HL-60/S4 treated with retinoic acid at 250 ng/mL for 4 days and 3 days (cell line): ENCODE results near the gene EPHA6.
"Not testable (repeated sequence)": the region's sequence is repeated elsewhere in the genome, so short reads cannot be mapped to it uniquely, and the experiment has no call there.

ENCODE experiments used
- in situ Hi-C: fragments of 300-500 bp; cut with MboI; formaldehyde crosslinking; loops from 2 replicates; pipeline ENCODE4 v1.7.0; 2022; ENCODE audit warnings: low sequenced_read_pairs

Gene EPHA6

DNA sequence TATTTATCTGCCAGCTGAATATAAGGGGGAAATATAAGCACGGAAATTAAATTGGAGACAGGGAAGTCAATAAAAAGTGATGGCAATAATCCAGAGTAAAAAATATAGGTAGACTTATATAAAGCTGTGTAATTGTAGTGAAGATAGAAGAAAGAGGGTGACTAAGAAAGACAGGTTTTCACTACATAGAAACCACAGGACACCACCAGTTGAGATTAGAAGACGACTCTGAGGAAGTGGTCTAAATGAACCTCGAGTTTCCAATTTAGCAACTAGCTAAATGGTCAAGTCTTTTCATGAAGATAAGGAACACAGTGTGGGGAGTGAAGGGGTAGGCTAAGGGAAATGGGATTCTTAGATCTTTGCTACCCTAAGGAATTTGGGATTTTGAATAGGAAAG is 761.3 kb downstream of the EPHA6 start:
- in situ Hi-C loops, result no loop called here

- in situ Hi-C loops, result no loop called here
Observed at GRCh38 chr3:97576221-97576620, 761.8 kb downstream of the EPHA6 start.

DNA sequence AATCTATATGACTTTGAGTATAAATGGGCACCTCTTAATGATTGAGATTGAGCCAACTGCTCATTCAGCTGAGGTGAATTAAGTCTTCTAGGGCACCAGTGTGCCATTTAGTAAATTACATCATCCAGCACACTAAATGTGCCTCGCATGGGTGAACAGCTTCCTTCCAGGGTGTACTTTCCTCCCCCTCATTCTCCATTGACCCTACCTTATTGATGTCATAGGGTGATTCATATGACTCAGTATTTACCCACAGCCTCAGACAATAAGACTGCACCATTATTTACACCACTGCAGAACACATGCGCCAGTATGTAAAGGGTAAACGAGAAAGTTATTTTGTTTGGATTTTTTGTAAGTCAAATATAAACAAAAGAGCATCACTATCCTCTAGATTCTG is 765.0 kb downstream of the EPHA6 start:
- in situ Hi-C loops, result no loop called here

- in situ Hi-C loops, result no loop called here
Observed at GRCh38 chr3:97610626-97611025, 796.2 kb downstream of the EPHA6 start.

DNA sequence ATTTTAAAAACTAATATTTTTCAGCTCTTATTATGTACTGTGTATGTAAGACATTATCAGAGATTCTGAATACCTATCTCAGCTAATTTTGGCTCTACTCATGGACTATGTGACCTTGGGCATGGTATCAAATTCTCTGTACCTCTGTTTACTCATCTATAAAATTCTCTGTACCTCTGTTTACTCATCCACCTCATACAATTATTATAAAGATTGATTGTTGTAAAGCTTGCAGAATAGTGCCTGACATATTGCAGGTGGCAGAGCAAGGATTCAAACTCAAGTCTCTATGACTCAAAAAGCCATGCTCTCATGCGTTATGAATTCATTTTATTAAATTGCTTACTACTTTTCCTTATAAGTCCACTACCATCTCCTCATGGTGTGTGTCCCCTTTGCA is 798.2 kb downstream of the EPHA6 start:
- in situ Hi-C loops, result no loop called here

DNA sequence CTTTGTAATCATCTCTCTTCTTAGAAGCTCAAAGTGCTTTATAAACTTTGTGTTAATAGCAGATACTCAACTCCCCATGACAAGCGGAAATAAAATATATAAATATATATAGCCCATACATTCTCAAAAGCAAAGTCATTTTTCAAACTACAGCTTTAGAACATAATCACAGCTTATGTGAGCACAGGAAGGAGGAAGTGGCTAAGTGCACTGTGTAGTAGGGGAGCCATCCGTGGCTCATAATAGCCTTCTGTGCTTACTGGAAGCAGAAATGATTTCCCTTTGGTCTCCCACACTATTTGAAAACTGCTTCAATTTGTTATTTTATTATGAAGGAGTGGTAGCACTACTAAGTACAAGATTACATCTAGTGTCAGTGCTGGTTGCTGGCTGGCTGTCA is 798.7 kb downstream of the EPHA6 start:
- in situ Hi-C loops, result no loop called here

- in situ Hi-C loops, result not testable (repeated sequence)
Observed at GRCh38 chr3:97620514-97620913, 806.1 kb downstream of the EPHA6 start.

- in situ Hi-C loops, result no loop called here
Observed at GRCh38 chr3:97636465-97636864, 822.1 kb downstream of the EPHA6 start.

DNA sequence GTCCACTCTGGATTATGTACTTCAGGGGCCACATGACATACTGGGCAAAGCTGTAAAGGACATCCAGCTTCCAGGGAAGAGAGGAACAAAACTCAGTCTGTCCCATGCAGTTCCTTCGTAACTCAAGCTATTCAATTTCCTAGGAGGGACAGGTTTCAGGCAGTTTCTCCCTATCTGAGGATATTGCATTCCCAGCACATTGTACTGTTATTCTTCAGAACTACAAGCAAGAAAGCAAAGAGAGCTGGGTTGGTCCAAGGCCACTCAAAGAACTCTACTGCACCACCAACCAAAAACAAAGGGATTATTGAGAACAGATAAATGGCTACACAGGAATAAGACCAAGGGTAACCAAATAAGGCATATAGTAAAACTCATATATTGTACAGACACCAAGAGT is 832.5 kb downstream of the EPHA6 start:
- in situ Hi-C loops, result no loop called here

GRCh38 chr3:97647441-97647982 is 833.1 kb downstream of the EPHA6 start:
- in situ Hi-C loops, result no loop called here

DNA sequence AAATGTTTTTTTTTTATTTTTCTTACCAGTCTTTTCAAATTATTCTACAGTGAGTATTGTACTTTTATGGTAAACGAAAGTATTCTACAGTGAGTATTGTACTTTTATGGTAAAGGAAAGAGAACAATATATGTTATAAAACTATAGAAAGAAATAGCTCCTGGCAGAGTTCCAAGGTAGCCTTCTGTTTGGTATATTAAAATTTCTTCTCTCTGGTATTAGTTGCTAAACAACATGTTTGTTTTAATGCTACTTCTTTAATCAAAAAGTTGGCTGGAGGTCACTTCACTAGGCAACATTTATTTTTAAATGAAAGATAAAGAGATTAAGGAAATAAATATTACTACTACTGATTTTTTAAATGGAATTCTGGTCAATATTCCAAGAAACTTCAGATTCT is 841.6 kb downstream of the EPHA6 start:
- in situ Hi-C loops, result no loop called here

DNA sequence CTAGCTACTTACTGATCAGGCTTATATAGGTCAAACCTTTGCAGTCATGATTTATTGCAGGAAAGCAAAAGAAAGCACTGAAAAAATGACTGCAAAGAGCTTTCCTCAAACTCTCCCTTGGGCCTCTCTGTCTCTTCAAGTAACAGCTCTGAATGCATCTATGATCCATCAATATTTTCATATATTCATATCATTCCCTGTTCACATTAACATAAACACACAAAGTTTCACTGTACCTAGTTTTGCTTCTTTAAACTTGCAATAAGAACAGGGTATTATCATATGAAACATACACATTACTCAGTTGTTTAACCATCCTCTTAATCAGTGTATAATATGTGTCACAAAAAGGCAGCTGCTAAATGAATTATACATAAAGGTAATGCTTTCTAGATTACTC is 842.2 kb downstream of the EPHA6 start:
- in situ Hi-C loops, result no loop called here

DNA sequence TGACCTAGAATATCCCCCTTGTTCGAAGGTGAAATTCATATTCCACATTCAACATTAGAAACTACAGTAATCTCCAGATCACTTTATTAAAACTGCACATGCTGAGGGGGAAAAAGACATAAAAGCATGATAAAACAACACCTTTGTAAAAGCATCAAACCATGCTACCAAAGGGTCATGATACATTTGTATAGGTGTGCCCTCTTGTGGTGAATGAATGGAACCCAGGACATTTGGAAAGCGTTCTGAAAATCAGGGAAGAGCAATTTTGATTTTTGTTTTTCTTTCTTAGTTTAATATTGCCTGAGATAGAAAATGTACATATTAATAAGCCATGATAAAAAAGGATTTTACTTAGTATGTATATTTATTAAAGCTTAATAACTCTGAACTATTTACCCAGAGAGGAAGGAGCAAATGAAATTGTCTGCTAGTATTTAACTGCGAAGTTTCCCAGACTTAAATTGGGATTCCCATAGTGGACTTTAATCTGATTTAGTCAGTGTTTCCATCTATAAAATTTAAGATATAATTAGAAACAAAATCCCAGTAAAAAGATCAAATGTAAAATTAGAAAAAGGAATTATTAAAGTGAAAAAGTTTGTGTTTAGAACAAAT is 844.4 kb downstream of the EPHA6 start:
- in situ Hi-C loops, result no loop called here

GRCh38 chr3:97662264-97662663 is 847.9 kb downstream of the EPHA6 start:
- in situ Hi-C loops, result no loop called here

- in situ Hi-C loops, result no loop called here
Observed at GRCh38 chr3:97662762-97663161, 848.4 kb downstream of the EPHA6 start.

DNA sequence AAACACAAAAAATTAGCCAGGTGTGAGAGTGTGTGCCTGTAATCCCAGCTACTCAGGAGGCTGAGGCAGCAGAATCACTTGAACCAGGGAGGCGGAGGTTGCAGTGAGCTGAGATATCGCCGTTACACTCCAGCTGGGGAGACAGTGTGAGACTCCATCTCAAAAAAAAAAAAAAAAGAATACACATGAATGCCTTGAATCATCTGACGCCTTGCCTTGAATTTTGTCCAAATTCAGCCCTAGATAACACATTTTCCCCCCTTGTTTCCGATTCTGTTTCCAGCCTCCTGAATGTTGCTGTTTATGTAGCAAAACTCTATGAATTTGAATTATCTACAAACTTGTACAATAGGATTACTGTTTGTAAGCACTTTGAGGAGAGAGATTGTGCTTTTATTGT is 851.5 kb downstream of the EPHA6 start:
- in situ Hi-C loops, result no loop called here

DNA sequence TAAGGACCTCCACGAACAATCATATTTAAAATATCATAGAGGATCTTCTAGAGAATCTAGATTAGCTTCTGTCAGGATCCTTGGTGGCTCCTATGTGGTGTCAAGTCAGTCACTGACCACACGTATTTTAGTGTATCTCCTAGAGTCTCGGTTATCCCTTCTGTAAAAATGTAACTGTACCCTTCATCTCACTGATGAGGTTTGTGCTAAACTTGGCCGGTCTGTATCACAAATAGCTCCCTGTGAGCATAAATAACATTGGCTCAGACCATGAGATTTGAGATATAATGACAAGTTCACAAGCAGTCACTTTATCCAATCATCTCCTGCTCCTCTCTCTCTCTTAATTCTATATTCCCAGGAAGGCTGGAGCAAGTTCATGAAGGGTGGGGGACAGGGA is 856.6 kb downstream of the EPHA6 start:
- in situ Hi-C loops, result no loop called here

DNA sequence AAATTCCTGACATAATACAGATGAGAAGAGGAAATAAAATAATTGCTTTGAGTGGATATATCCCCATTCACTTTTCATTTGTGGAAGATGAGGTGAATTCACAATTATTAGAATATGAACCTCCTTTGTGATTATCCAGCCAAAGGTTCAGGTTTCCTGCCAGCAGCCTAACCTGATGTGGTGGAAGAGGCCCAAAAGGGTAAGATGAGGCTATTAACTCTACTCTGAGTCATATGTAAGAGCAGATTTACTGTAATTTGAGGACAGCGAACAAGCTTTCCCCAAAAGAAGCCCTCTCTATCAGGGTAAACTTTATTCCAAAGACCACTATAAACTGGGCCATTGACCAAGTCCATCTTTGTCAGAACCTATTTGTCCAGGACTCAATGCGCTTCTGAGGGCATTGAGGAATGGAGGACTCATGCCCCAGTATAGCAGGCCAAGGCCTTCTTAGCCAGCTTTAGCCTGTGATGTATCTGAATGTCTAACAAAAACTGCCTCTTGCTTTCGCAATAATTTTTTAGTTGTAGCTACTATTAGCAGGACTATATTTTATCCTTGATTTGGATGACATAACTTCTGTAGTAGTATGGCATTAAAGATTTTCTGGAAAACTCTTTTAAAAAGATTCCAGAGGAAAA is 859.1 kb downstream of the EPHA6 start:
- in situ Hi-C loops, result no loop called here

DNA sequence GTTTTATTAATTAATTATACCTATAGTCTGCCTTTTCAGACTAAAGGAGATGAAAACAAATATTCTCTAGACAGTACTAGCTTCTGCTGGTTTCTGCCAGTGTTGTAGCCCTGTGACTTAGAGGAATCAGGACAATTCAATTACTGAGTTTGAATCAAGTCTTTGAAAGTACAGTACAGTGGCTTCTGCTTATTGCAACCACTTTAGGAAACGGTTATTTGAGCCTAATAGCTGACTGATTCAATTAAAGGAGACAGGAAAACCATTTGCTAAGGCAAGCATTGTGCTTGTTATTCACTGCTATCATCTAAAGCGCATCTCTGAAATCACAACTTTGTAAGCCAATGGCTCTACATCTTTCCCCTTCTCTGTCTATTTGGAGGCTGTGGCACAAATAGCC is 860.1 kb downstream of the EPHA6 start:
- in situ Hi-C loops, result no loop called here

DNA sequence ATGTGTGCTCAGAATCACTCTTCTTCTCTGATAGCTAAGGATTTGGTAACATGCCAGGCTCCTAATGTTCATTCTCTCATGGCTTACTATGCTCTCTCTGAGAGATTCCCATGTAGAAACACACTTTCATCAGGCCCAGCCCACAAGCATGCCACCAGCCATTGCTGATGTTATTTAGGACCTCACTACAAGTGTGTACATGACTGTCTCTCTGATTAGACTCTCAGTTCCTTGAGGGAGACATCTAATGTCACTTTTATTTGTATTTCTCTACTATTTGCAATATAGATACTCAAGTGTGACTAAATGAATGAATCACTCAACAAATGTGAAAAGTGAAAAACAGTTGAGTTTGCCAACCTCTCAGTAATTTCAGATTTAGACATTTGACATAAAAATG is 865.8 kb downstream of the EPHA6 start:
- in situ Hi-C loops, result no loop called here

DNA sequence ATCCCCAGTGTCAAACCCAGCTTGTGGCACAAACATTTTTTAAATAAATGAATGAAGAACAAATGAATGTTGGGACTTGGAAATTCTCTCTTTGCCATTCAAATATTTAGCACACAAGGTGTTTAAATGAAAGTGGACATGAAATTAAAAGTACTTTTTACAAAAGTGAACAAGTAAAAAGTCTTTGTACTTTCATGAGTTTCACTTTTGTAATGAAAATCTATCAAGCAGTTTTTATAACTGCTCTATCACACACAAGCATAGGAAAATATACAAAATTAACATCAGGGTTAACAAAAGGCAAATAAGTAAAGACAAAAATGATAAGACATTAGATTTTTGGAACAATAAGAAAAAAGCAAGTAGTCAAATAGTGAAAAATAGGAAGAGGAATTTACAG is 866.3 kb downstream of the EPHA6 start:
- in situ Hi-C loops, result no loop called here

GRCh38 chr3:97684490-97684889 is 870.1 kb downstream of the EPHA6 start:
- in situ Hi-C loops, result no loop called here

DNA sequence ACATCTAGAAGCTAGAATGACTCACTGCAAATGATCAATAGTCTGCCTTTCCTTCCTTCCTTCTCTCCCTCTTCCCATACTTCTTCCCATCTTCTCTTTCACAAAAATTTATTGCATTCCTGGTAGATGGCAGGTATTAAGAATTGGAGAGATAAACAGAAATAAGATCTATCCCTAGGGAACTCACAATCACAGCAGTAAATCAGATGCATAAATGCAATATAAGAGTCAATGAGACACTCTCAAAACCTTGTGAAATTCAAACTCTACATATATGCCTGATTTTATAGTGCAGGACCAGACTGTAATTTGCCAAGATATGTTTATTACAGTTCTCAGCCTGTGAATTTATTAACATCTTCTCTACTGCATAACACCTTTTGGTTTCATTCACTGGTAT is 871.9 kb downstream of the EPHA6 start:
- in situ Hi-C loops, result no loop called here
